Measurements from ENCODE around the gene SEC22A.

The SEC22A gene

DNA sequence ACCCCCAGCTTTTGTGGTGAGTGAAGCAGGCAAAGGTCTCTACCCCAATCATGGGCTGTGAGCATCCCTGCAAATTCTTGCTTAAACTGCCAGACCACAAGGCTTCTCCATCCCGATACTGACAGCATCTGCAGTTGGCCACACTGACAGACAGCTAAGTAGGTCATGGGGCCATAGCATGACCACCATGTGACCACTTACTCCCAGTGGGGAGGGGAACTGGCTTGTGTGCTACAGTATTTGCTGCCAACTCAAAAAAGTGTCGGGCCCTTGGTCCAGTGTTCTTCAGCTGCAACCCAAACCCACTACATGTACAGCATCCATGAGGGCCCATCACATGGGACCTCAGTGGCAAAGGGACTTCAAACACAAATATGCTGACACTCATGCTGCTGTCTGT is 103.4 kb downstream of the SEC22A start:
- no peak for DNase-seq (ENCODE audit: low read depth)

DNA sequence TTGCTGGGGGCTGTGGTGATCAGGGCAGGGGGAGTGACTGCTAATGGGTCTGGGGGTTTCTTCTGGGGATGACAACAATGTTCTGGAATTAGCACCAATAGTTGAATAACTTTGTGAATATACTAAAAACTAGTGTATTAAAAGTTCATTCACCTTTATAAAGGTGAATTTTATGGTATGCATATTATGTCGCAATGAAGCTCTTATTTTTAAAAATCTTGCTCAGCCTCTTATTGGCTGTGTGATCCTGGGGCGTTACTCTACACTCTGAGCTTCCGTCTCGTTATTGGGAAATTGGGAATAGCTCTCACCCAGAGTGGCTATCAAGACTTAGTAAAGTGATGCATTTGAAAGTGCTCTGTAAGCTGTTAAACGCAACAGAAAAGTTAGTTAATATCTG is 105.3 kb downstream of the SEC22A start:
- DNase-seq (ENCODE audit: low read depth): no peak

- DNase-seq (ENCODE audit: low read depth): no peak
These were observed 108.4 kb downstream of the SEC22A start for GRCh38 chr3:123310186-123310585.

DNA sequence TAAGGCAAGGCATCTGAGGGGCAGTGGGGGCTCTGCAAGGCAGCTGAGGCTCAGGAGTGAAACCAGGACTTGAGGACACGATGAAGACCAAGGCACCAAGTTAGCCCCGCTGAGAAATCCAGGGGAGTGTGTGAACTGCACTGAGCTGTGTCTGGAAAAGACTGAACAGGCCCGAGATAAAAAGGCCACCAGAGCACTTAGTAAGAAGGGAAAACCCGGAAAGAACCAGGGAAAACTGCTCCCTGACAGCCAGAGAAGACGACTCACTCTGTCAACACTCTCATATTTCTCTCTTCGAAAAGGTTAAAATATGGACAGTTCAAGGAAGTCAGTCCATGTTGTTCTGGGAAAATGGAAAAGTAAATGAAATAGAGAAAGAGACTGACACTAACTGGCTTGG is 109.0 kb downstream of the SEC22A start:
- no peak for DNase-seq (ENCODE audit: low read depth)

- no peak for DNase-seq (ENCODE audit: low read depth)
These were observed 109.5 kb downstream of the SEC22A start for GRCh38 chr3:123311201-123311600.

DNA sequence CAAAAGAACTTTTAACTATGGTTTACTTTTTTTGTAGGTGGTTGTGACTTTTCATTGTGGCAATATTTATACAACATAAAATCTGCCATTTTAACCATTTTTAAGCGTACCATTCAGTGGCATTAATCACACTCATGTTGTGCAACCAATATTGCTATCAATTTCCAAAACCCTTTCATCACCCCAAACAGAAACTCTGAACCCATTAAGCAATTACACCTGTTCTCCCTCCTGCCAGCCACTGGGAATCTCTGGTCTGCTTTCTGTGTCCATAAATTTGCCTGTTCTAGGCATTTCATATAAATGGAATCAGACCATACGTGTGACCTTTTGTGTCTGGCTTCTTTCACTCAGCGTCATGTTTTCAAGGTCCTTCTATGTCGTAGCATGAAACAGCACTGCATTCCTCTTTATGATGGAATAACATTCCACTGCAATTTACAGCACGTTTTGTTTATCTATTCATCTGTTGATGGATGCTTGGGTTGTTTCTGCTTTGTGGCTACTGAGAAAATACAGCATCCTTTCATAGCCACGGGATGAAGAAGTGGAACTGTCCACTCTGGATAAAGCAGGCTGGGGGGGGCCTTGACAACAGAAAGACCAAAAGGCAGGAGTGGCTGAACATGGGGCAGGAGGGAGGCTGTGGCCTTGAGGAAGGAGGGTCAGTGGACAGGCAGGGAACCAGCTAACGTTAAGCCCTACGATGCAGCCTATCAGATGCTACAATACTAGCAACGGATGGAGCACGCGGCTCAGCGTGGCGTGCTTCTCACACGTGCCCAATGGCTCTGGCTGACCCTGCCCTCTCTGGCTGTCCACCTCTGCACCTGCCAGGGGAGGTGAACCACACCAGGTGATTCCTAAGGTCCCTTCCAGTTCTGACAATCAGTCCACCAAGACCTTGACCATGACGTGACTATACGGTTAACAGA is 110.9 kb downstream of the SEC22A start:
- no peak for DNase-seq (ENCODE audit: low read depth)

DNA sequence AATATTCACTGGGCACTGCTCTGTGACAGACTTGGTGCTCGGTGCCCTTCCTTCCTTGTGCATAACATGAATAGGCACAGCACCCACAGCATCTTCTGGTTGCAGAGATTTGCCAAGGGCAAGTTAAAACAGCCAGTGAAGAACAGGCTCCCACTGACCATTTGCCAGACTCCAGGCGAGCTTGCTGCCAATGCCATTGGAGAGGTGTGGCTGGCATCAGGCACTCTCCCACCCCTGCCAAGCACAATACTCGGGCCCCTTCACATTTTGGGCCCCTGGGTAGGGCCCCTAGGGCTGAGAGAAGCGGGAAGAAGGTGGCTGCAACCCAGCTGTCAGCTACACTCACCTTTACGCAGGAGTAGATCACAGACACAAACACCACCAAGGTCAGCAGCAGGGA is 112.1 kb downstream of the SEC22A start:
- DNase-seq (ENCODE audit: low read depth): no peak

DNA sequence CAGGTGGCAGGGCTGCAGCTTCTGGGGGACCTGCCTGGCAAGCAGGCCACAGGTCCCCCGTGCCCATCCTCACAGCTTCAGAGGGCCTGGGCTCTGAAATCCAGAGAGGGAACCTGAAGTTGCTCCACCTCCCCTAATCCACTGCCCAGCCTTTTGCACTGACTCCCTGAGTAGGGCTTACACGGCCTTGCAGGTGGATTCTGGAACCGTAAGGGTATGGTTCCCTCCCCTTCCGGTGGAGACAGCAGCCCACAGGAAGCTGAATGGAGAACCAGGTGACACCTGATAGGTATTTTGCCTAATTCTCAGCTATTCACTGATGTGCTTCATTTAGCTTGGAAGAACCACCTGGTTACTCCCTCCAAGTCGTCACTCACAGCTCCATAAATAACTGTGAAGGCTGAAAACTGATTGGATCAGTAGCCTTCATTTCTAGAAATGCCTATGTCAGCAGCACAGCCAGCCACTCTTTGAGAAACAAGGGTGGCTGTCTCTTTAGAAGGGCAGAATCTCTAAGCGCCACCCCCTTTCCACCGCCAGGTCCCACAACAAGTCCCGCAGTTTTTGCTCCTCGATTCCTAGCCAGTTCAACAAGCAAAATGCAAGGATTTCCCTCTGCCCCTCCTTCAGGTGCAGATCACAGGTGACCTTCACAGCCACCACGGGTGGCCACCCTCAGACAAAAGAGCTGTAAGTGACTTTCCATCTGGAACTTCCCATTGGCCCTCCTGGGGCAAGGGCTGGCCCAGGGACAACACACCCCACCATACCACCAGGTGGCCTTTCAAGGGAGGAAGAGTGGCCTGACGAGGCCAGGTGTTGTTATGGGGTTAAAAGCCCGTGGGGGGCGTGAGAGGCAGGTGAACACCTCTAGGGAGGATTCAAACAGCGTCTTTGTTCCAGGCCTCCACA is 112.9 kb downstream of the SEC22A start:
- no peak for DNase-seq (ENCODE audit: low read depth)

GRCh38 chr3:123315271-123315595 is 113.5 kb downstream of the SEC22A start:
- no peak for DNase-seq (ENCODE audit: low read depth)

- no peak for DNase-seq (ENCODE audit: low read depth)
These were observed 116.0 kb downstream of the SEC22A start for GRCh38 chr3:123317716-123318115.

- no peak for DNase-seq (ENCODE audit: low read depth)
These were observed 116.6 kb downstream of the SEC22A start for GRCh38 chr3:123318374-123318773.

DNA sequence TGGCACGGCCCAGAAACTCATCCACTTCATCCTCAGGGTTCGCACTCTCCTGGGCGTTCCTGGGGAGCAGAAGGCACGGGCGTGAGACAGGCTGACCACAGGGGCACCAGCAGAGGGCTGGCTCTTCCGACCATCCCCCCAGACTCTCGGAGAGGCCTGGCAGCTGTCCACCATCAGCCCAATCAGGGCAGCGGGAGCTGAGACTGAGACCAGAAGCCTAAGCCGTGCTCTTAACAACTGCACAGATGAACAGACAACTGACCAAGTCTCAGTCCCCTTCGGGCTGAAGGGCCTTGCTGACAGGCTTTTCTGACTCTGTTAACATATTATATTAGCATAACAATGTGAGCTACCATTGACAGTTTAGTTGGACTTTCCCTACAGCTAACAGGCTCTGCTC is 118.0 kb downstream of the SEC22A start:
- no peak for DNase-seq (ENCODE audit: low read depth)

DNA sequence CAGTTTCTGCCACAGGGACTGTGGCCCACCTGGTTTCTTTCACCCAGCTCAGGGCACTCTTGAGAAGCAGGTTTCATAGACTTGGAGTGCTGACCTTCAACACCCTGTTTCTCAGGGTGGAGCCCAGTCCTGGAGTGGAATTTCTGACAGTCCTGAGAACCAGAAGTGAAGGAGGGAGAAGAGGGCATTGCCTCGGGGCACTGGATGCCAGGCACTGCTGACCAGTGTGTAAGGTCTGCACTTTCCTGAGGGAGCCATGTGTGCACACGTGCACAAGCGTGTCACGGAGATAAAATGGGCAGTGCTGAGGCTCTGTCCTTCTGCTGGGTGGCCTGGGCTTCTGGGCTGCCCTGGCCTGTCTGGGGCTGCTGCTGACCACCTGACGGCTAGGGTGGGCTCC is 118.5 kb downstream of the SEC22A start:
- no peak for DNase-seq (ENCODE audit: low read depth)

DNA sequence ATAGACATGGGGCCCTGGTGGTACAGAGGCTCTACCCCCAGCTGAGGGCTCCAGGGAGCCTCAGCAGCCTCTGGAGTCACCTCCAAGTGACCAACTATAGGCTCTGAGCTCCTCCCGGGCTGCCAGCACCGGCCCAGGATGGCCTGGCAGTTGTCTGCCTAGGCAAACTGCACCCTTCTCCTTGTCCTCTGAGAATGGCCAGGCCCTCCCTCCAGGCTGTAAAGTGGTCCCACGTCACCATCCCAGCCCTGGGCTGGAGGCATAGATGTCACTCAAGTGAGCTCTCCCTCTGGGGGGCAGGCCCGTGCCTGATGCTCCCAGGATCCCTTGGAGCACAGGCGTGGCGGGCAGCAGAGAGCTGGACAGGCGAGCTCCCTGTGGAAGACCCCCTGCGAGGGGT is 120.1 kb downstream of the SEC22A start:
- no peak for DNase-seq (ENCODE audit: low read depth)

DNA sequence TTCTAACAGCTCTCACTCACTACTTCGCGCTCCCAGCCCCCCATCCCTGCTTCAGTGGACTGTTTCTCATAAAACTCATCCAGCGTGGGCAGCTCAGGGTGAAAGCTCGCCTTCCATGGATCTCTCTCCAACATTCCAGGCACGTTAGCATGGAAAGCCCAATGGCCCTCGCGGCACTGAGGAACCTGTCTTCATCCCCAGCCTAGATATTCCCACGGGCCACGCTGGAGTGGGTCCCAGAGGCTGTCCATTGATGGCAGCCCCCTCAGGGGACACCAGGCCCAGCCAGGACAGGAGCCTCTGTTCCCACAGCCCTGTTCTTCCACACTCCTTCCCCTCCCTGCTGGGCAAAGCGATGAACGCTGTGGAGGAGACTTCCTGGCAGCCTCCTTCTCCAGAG is 121.1 kb downstream of the SEC22A start:
- no peak for DNase-seq (ENCODE audit: low read depth)
